Measurements from ENCODE around the gene FNBP1L. TPM values are rescaled to one million over a fixed set of nuclear protein-coding genes. Genes with fewer than 3 reads are reported as not detected.

Gene FNBP1L
- total and polyA plus RNA-seq, 2 of the 8 experiments (the other 6 are each of a cell fraction or from before 2014, with no cell fraction given): 48.9 to 95.9 TPM

GRCh38 chr1:93595743-93596142 lies 147.8 kb downstream of the FNBP1L start:
- Histone ChIP-seq H3K9ac (replicated peaks in 1 of 4; ENCODE audit: extremely low read depth in 1 of 4, low read depth in 3 of 4, low read length in 3 of 4) (no peak overlapping the region), H3K4me2 (ENCODE audit: insufficient read depth in 1 of 2, low read depth in 2 of 2, low read length in 2 of 2) (no peak overlapping the region), H2AFZ (ENCODE audit: low read length) (no peak overlapping the region), H3K79me1 (ENCODE audit: low read depth, low read length) (peaks cover 3% of the 10 kb centered on the region; the same call in 1 of the 2 replicates), H3K14ac (ENCODE audit: insufficient read length) (no peak overlapping the region), H4K20me1 (replicated peaks in 1 of 2; ENCODE audit: control insufficient read depth in 1 of 2, insufficient read depth in 2 of 2, low read length in 2 of 2) (peaks cover 0 to 4% of the 10 kb centered on the region in 2 experiments), H3K56ac (replicated peaks; ENCODE audit: insufficient read length, low read depth, low read length) (no peak overlapping the region), H3K4ac (replicated peaks; ENCODE audit: insufficient read length, low read depth, low read length) (no peak overlapping the region), H3K27me3 (replicated peaks in 1 of 4; ENCODE audit: control insufficient read depth in 3 of 4, extremely low read depth in 1 of 4, insufficient read depth in 3 of 4, low read length in 3 of 4) (no peaks in the 10 kb centered on the region), H3K27ac (ENCODE audit: low read depth, low read length) (no peak overlapping the region), H3K18ac (ENCODE audit: extremely low read depth, low read length) (no peak overlapping the region), H3K9me3 (ENCODE audit: insufficient read depth in 2 of 2, low read depth in 1 of 2, low read length in 1 of 2) (no peaks in the 10 kb centered on the region), H2BK5ac (ENCODE audit: low read depth, low read length) (no peak overlapping the region), H2AK5ac (ENCODE audit: low read depth, low read length) (no peak overlapping the region), H2BK15ac (ENCODE audit: low read length) (no peak overlapping the region), H3K4me3 (ENCODE audit: extremely low read depth in 1 of 4, insufficient read depth in 2 of 4, low read depth in 3 of 4, low read length in 4 of 4) (no peak overlapping the region), H2BK20ac (ENCODE audit: low read length) (no peak overlapping the region), H3K36me3 (ENCODE audit: control insufficient read depth in 2 of 4, insufficient read depth in 4 of 4, low read length in 3 of 4) (no peaks in the 10 kb centered on the region), H3K23ac (ENCODE audit: insufficient read length) (no peak overlapping the region), H3K23me2 (ENCODE audit: low read depth, low read length) (no peaks in the 10 kb centered on the region), H4K5ac (ENCODE audit: insufficient read length, low read depth, low read length) (no peak overlapping the region), H4K91ac (replicated peaks; ENCODE audit: insufficient read length, low read length) (no peak overlapping the region), H2BK12ac (ENCODE audit: low read depth, low read length) (no peak overlapping the region), H3K4me1 (replicated peaks in 1 of 4; ENCODE audit: control insufficient read depth in 3 of 4, insufficient read depth in 4 of 4, low read length in 3 of 4) (peaks cover 7 to 19% (median 11%) of the 10 kb centered on the region in 4 experiments; a peak in 6 of 7 replicates), H4K8ac (ENCODE audit: extremely low read depth, insufficient read depth, low read length) (no peak overlapping the region), H2BK120ac (replicated peaks; ENCODE audit: low read depth, low read length) (no peak overlapping the region), H3K79me2 (ENCODE audit: control insufficient read depth in 1 of 2, insufficient read depth in 2 of 2, low read length in 2 of 2) (no peaks in the 10 kb centered on the region; a peak in 1 of 4 replicates)
- FAIRE-seq: no peak
- WGBS, 2 experiments (ENCODE audit: extremely low coverage in 1 of 2, insufficient coverage in 1 of 2, insufficient read length in 1 of 2, insufficient replicate concordance in 2 of 2, low coverage in 1 of 2, low lambda C conversion rate in 2 of 2, missing lambda C conversion rate in 1 of 2): 88% methylated on average over 4 of the region's 4 CpGs; no CpG with 5 or more reads in 1 of the 2 experiments
- CTCF ChIA-PET (ENCODE audit: partially characterized antibody): interaction anchor here (1.6 kb wide), 1 partner anchor 158 kb away, joined by 4 read pairs; no protein-coding TSS in a partner anchor
- DNase-seq (ENCODE audit: low read depth in 1 of 2, low spot score in 2 of 2): no peak
- TF ChIP-seq RBBP5 (IDR thresholded peaks at IDR 0.05; ENCODE audit: borderline replicate concordance, low read depth, low read length): no peak
- TF ChIP-seq TEAD4 (IDR thresholded peaks at IDR 0.05; ENCODE audit: low read depth, low read length): 0 out of 2 replicates have a peak, but pooled peaks have one; percentile 24
- POLR2A ChIA-PET (ENCODE audit: partially characterized antibody): no interaction called here

Data from H1 (cell line).